MM.1S (cell line): ENCODE results near the gene TRIM15.

ENCODE experiments used
- DNase-seq: peaks from one replicate; pipeline ENCODE4 v3.0.0-alpha.2; 2015
- H2AFZ ChIP-seq: fragments of 300-600 bp; sonication (generic); 2 replicates; pipeline ENCODE4 v1.6.0; 2016; ENCODE audit warnings: antibody characterized with exemption, low read length
- H3F3A ChIP-seq: fragments of 300-600 bp; sonication (generic); 2 replicates; pipeline ENCODE4 v1.6.1; 2016; ENCODE audit warnings: mild to moderate bottlenecking, antibody characterized with exemption, low read length, moderate library complexity, mixed read lengths; ENCODE audit not compliant: insufficient read depth
- H3K27ac ChIP-seq: fragments of 300-600 bp; sonication (generic); 2 replicates; pipeline ENCODE4 v1.5.1; 2016; ENCODE audit warnings: mild to moderate bottlenecking, low read length
- H3K27me3 ChIP-seq: fragments of 300-600 bp; sonication (generic); replicated peaks from 2 replicates; pipeline ENCODE4 v1.6.0; 2016; ENCODE audit warnings: low read length; ENCODE audit not compliant: insufficient read depth
- H3K36me3 ChIP-seq: fragments of 300-600 bp; sonication (generic); replicated peaks from 2 replicates; pipeline ENCODE4 v1.6.1; 2016; ENCODE audit warnings: mild to moderate bottlenecking, low read length, mixed read lengths; ENCODE audit not compliant: insufficient read depth
- H3K4me1 ChIP-seq: fragments of 300-600 bp; sonication (generic); 2 replicates; pipeline ENCODE4 v1.6.1; 2016; ENCODE audit warnings: low read length, mixed read lengths
- H3K4me2 ChIP-seq: fragments of 300-600 bp; sonication (generic); 2 replicates; pipeline ENCODE4 v1.6.0; 2016; ENCODE audit warnings: low read depth, low read length
- H3K4me3 ChIP-seq: fragments of 300-600 bp; sonication (generic); 2 replicates; pipeline ENCODE4 v1.5.1; 2016; ENCODE audit warnings: low read length, mixed read lengths
- H3K79me2 ChIP-seq: fragments of 300-600 bp; sonication (generic); 2 replicates; pipeline ENCODE4 v1.6.1; 2016; ENCODE audit warnings: mixed run types, low read length, mixed read lengths
- H3K9ac ChIP-seq: fragments of 300-600 bp; sonication (generic); 2 replicates; pipeline ENCODE4 v1.6.1; 2016; ENCODE audit warnings: low read length, mixed read lengths
- H3K9me2 ChIP-seq: fragments of 300-600 bp; sonication (generic); replicated peaks from 2 replicates; pipeline ENCODE4 v1.6.1; 2016; ENCODE audit warnings: mild to moderate bottlenecking, low read length, mixed read lengths; ENCODE audit not compliant: insufficient read depth
- H3K9me3 ChIP-seq: fragments of 300-600 bp; sonication (generic); replicated peaks from 2 replicates; pipeline ENCODE4 v1.6.1; 2016; ENCODE audit warnings: mild to moderate bottlenecking, low read length, mixed read lengths; ENCODE audit not compliant: insufficient read depth
- H4K20me1 ChIP-seq: fragments of 300-600 bp; sonication (generic); 2 replicates; pipeline ENCODE4 v1.6.1; 2016; ENCODE audit warnings: mild to moderate bottlenecking, low read length, moderate library complexity, mixed read lengths; ENCODE audit not compliant: insufficient read depth
- EZH2 ChIP-seq: fragments of 300-600 bp; sonication (generic); optimal IDR thresholded peaks from 2 replicates; pipeline ENCODE3; 2017; ENCODE audit warnings: low read depth, mild to moderate bottlenecking, antibody characterized with exemption, low read length, mixed read lengths
- EZH2phosphoT487 ChIP-seq: fragments of 300-600 bp; sonication (generic); IDR thresholded peaks from 2 replicates; pipeline ENCODE4 v1.6.1; 2018; ENCODE audit warnings: antibody characterized with exemption, low read length
- TF ChIP-seq, protein P1 (sequence below): fragments of 300-600 bp; sonication (generic); IDR thresholded peaks from 2 replicates; pipeline ENCODE4 v1.5.1; 2016; ENCODE audit warnings: antibody characterized with exemption, low read length, mixed read lengths

TRIM15 gene

GRCh38 chr6:30194797-30195690, 31.7 kb downstream of the TRIM15 start:
- Histone ChIP-seq H2AFZ (no peak overlapping the region), H3K9me3 (no peaks in the 10 kb centered on the region), H3K9ac (no peak overlapping the region), H4K20me1 (no peaks in the 10 kb centered on the region), H3K27ac (no peak overlapping the region), H3K79me2 (peaks cover 9% of the 10 kb centered on the region), H3K9me2 (no peaks in the 10 kb centered on the region), H3F3A (no peaks in the 10 kb centered on the region), H3K27me3 (no peaks in the 10 kb centered on the region), H3K4me1 (no peaks in the 10 kb centered on the region), H3K4me2 (no peak overlapping the region), H3K4me3 (no peak overlapping the region), H3K36me3 (peaks cover under 1% of the 10 kb centered on the region; the same call in 1 of the 2 replicates)
- no peak for DNase-seq
- TF ChIP-seq, protein P1, sequence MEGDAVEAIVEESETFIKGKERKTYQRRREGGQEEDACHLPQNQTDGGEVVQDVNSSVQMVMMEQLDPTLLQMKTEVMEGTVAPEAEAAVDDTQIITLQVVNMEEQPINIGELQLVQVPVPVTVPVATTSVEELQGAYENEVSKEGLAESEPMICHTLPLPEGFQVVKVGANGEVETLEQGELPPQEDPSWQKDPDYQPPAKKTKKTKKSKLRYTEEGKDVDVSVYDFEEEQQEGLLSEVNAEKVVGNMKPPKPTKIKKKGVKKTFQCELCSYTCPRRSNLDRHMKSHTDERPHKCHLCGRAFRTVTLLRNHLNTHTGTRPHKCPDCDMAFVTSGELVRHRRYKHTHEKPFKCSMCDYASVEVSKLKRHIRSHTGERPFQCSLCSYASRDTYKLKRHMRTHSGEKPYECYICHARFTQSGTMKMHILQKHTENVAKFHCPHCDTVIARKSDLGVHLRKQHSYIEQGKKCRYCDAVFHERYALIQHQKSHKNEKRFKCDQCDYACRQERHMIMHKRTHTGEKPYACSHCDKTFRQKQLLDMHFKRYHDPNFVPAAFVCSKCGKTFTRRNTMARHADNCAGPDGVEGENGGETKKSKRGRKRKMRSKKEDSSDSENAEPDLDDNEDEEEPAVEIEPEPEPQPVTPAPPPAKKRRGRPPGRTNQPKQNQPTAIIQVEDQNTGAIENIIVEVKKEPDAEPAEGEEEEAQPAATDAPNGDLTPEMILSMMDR, result no peak
- TF ChIP-seq EZH2phosphoT487 (no peak), EZH2 (no peak)

DNA sequence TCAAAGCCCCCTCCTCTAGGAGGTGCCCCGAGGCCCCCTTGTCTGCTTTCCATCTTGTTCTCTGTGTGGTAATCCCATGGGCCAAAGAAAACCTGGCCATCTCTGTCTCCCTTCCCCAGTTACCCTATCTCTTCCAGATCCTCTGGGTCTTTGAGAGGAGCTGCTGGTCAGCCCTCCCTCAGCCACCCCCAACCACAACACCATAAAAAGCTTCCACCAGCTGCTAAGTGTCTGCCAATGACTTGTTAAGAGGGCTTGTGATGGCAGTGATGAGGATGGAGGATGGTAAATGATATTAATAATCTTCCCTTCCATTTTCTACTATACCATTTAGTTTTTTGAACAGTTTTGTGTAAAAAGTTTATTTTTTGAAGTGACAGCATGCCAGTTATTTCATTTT, 32.6 kb downstream of the TRIM15 start:
- H2AFZ ChIP-seq, result no peak overlapping the region
- no peak for DNase-seq
- H3K4me2 ChIP-seq, result no peak overlapping the region
- H3K27ac ChIP-seq, result no peak overlapping the region
- no peaks in the 10 kb centered on the region for H3K9me3 ChIP-seq
- H3K27me3 ChIP-seq, result no peaks in the 10 kb centered on the region
- no peaks in the 10 kb centered on the region; the same call in 1 of the 2 replicates for H3K36me3 ChIP-seq
- H3K9ac ChIP-seq, result no peak overlapping the region
- no peaks in the 10 kb centered on the region for H3K9me2 ChIP-seq
- no peak overlapping the region for H3K4me3 ChIP-seq
- peaks cover 6% of the 10 kb centered on the region for H3K4me1 ChIP-seq
- no peak for TF ChIP-seq EZH2
- TF ChIP-seq, protein P1, result no peak
- no peak for TF ChIP-seq EZH2phosphoT487
- peaks cover 18% of the 10 kb centered on the region for H3K79me2 ChIP-seq
- H4K20me1 ChIP-seq, result no peaks in the 10 kb centered on the region
- no peaks in the 10 kb centered on the region for H3F3A ChIP-seq

DNA sequence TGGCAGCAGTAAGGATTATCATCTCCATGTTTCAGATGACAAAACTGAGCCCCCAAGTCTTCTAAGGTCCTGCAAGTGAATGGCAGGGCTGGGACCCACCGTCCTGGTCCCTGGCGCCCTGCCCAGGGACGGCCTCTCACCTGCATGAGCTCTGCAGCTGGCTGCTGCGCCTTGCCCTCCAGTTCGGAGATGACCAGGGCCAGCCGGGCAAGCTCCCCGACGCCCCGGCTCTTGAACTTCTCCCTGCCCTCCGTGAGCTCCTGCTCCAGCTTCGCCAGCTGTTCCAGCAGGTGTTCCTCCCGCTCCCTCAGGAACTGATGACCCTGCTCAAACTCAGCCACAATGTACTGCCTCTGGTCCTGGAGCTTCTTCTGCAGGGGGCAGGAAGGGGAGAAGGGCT, 33.0 kb downstream of the TRIM15 start:
- H2AFZ ChIP-seq, result no peak overlapping the region
- H3K9me2 ChIP-seq, result no peaks in the 10 kb centered on the region
- no peak for DNase-seq
- H3K79me2 ChIP-seq, result peaks cover 22% of the 10 kb centered on the region
- no peaks in the 10 kb centered on the region for H3K9me3 ChIP-seq
- H3K9ac ChIP-seq, result no peak overlapping the region
- no peaks in the 10 kb centered on the region for H4K20me1 ChIP-seq
- no peak overlapping the region for H3K4me2 ChIP-seq
- H3K27ac ChIP-seq, result no peak overlapping the region
- no peaks in the 10 kb centered on the region for H3F3A ChIP-seq
- H3K4me1 ChIP-seq, result peaks cover 10% of the 10 kb centered on the region
- H3K27me3 ChIP-seq, result no peaks in the 10 kb centered on the region
- no peaks in the 10 kb centered on the region; the same call in none of the 2 replicates for H3K36me3 ChIP-seq
- no peak overlapping the region for H3K4me3 ChIP-seq
- TF ChIP-seq, protein P1, result no peak
- no peak for TF ChIP-seq EZH2
- TF ChIP-seq EZH2phosphoT487, result no peak
